Body of pancreas (tissue), 4 donors: ENCODE measurements around the gene ASPN.

Source experiments
- CTCF ChIP-seq, 7 experiments: fragments of 450-650 bp in 4 of 7; fragments of 200-600 bp in 3 of 7; sonication (generic) in 3 of 7; IDR thresholded peaks; one replicate each; pipeline ENCODE4 v1.5.1; 2016 to 2019; ENCODE audit warnings: antibody characterized with exemption in 7 of 7
- POLR2A ChIP-seq, 3 donors: fragments of 450-650 bp; IDR thresholded peaks; one replicate each; pipeline ENCODE4 v1.6.1; 2016; ENCODE audit warnings: antibody characterized with exemption in 3 of 3, mild to moderate bottlenecking in 2 of 3

GRCh38 chr9:92524881-92525280, 42.6 kb upstream of the ASPN start:
- TF ChIP-seq CTCF (IDR thresholded peaks at IDR 0.05) (no peak), POLR2A (IDR thresholded peaks at IDR 0.05) (no peak)
